GM21619 (cell line): ENCODE results near the gene PRKCD.

ENCODE experiments used
- ATAC-seq: cut with Tn5 transposase; IDR thresholded peaks from one replicate; pipeline ENCODE4 v1.9.1; 2021; ENCODE audit not compliant: unreplicated experiment

Gene PRKCD

GRCh38 chr3:53154881-53155285, 6.1 kb upstream of the PRKCD start:
- ATAC-seq: no peak

GRCh38 chr3:53155760-53156159, 5.2 kb upstream of the PRKCD start:
- ATAC-seq: no peak

GRCh38 chr3:53156368-53156834, 4.6 kb upstream of the PRKCD start:
- ATAC-seq: no peak

- ATAC-seq: no peak
These were observed 2.9 kb upstream of the PRKCD start for GRCh38 chr3:53157974-53158580.

GRCh38 chr3:53158765-53159155, 2.2 kb upstream of the PRKCD start:
- ATAC-seq: no peak

- no peak for ATAC-seq
These were observed 1.6 kb upstream of the PRKCD start for GRCh38 chr3:53159156-53160060.

GRCh38 chr3:53160061-53160659, 849 bp upstream of the PRKCD start:
- no peak for ATAC-seq

GRCh38 chr3:53161450-53161819, 426 bp downstream of the PRKCD start:
- peak; percentile 5 for ATAC-seq

GRCh38 chr3:53161820-53162671, 1.0 kb downstream of the PRKCD start:
- ATAC-seq: peak; percentile 33

- peak; percentile 24 for ATAC-seq
These were observed 1.8 kb downstream of the PRKCD start for GRCh38 chr3:53162672-53163443.

GRCh38 chr3:53163444-53164387, 2.7 kb downstream of the PRKCD start:
- ATAC-seq: no peak

- no peak for ATAC-seq
These were observed 3.9 kb downstream of the PRKCD start for GRCh38 chr3:53164911-53165310.

- no peak for ATAC-seq
These were observed 5.2 kb downstream of the PRKCD start for GRCh38 chr3:53166206-53166605.

- ATAC-seq: no peak
These were observed 5.8 kb downstream of the PRKCD start for GRCh38 chr3:53166781-53167291.

GRCh38 chr3:53167418-53168174, 6.6 kb downstream of the PRKCD start:
- peak; percentile 27 for ATAC-seq

- ATAC-seq: no peak
These were observed 7.3 kb downstream of the PRKCD start for GRCh38 chr3:53168175-53168923.

GRCh38 chr3:53169045-53169831, 8.2 kb downstream of the PRKCD start:
- ATAC-seq: no peak
